GM10248 (cell line): Measurements from ENCODE around the gene ELF1.

ENCODE experiments used
- CTCF ChIA-PET: fragments of 300-600 bp; sonication (Branson Sonifier 250); formaldehyde crosslinking; extraction: SDS; loops from one replicate; lab custom pipeline; 2021; ENCODE audit warnings: antibody characterized with exemption; lab: Yijun Ruan, JAX
- POLR2A ChIA-PET: fragments of 350-650 bp; sonication (Branson Sonifier 250); formaldehyde crosslinking; extraction: SDS; loops from one replicate; lab custom pipeline; 2020; ENCODE audit warnings: antibody characterized with exemption; lab: Yijun Ruan, JAX
- DNase-seq: peaks from one replicate; pipeline ENCODE4 v3.0.0; 2012; ENCODE audit errors: extremely low spot score
- CTCF ChIP-seq: IDR thresholded peaks from 2 replicates; pipeline ENCODE4 v1.5.1; 2012; ENCODE audit warnings: mild to moderate bottlenecking, low read depth; ENCODE audit errors: extremely low read depth, missing control alignments, control extremely low read depth

The ELF1 gene

GRCh38 chr13:40975441-40975840, 43.7 kb downstream of the ELF1 start:
- no peak for DNase-seq
- TF ChIP-seq CTCF: no peak
- ChIA-PET POLR2A (no interaction called here), CTCF (interaction anchor here (0.8 to 4.1 kb wide), 13 partner anchors 9 to 79 kb away, joined by 3 to 31 read pairs (median 8); no protein-coding TSS in a partner anchor)

- ChIA-PET CTCF (interaction anchor here (0.6 to 4.1 kb wide), 26 partner anchors 9 to 197 kb away, joined by 3 to 31 read pairs (median 6); partner anchors contain the start of gene ELF1), POLR2A (interaction anchor here (0.5 to 1.2 kb wide), 3 partner anchors 39 to 86 kb away, joined by 3 read pairs; partner anchors contain the start of gene WBP4)
- peak; percentile 71 for TF ChIP-seq CTCF
- DNase-seq: no peak
Observed at GRCh38 chr13:40974460-40975407, 44.4 kb downstream of the ELF1 start.

GRCh38 chr13:40973409-40973808, 45.7 kb downstream of the ELF1 start:
- POLR2A ChIA-PET: no interaction called here
- CTCF ChIA-PET: interaction anchor here (1.1 to 4.1 kb wide), 12 partner anchors 7 to 85 kb away, joined by 3 to 31 read pairs (median 9); partner anchors contain the start of gene ELF1
- TF ChIP-seq CTCF: no peak
- DNase-seq: no peak

- ChIA-PET CTCF (interaction anchor here (1.0 to 4.1 kb wide), 4 partner anchors 8 to 103 kb away, joined by 3 to 31 read pairs (median 3); no protein-coding TSS in a partner anchor), POLR2A (interaction anchor here (0.5 kb wide), 1 partner anchor 43 kb away, joined by 3 read pairs; no protein-coding TSS in a partner anchor)
- no peak for DNase-seq
- no peak for TF ChIP-seq CTCF
Observed at GRCh38 chr13:40971321-40971720, 47.8 kb downstream of the ELF1 start.

- POLR2A ChIA-PET: interaction anchor here (0.5 kb wide), 1 partner anchor 42 kb away, joined by 3 read pairs; no protein-coding TSS in a partner anchor
- DNase-seq: no peak
- CTCF ChIA-PET: interaction anchor here (1.0 to 1.4 kb wide), 4 partner anchors 11 to 104 kb away, joined by 3 to 4 read pairs (median 3); no protein-coding TSS in a partner anchor
- TF ChIP-seq CTCF: no peak
Observed at GRCh38 chr13:40970803-40971202, 48.3 kb downstream of the ELF1 start.
